GM12878 (cell line): ENCODE data around the gene CREB5.

Experiments used
- CTCF ChIP-seq, 3 experiments: IDR thresholded peaks in 2 of 3; conservative IDR thresholded peaks in 1 of 3; 2 replicates each; pipeline ENCODE4 v1.5.1; 2011; ENCODE audit warnings: low read depth in 3 of 3, low read length in 3 of 3, mild to moderate bottlenecking in 3 of 3, control low read depth in 2 of 3, moderate library complexity in 2 of 3, inconsistent platforms in 1 of 3, mixed read lengths in 1 of 3; ENCODE audit not compliant: control insufficient read depth in 2 of 3, insufficient read depth in 1 of 3; ENCODE audit errors: extremely low read depth in 1 of 3
- EZH2 ChIP-seq: IDR thresholded peaks from 2 replicates; pipeline ENCODE4 v1.6.1; 2012; ENCODE audit warnings: low read depth, mild to moderate bottlenecking, control low read depth, inconsistent platforms, low read length, borderline replicate concordance; ENCODE audit not compliant: control insufficient read depth
- JUND ChIP-seq: IDR thresholded peaks from 2 replicates; pipeline ENCODE4 v1.6.1; 2012; ENCODE audit warnings: low read depth, mild to moderate bottlenecking, low read length, improper control_type of control experiment, moderate library complexity
- MTA3 ChIP-seq: IDR thresholded peaks from 2 replicates; pipeline ENCODE4 v1.6.1; 2012; ENCODE audit warnings: low read length, inconsistent platforms, borderline replicate concordance
- POLR2AphosphoS5 ChIP-seq: IDR thresholded peaks from 2 replicates; pipeline ENCODE4 v1.6.1; 2011; ENCODE audit warnings: mild to moderate bottlenecking, low read length, inconsistent platforms
- TCF3 ChIP-seq: IDR thresholded peaks from 2 replicates; pipeline ENCODE4 v1.6.1; 2012; ENCODE audit warnings: low read depth, mild to moderate bottlenecking, low read length, borderline replicate concordance; ENCODE audit not compliant: insufficient read depth
- YY1 ChIP-seq: IDR thresholded peaks from 2 replicates; pipeline ENCODE4 v1.6.1; 2011; ENCODE audit warnings: low read depth, mild to moderate bottlenecking, low read length
- TF ChIP-seq, protein P1 (sequence below): IDR thresholded peaks from 2 replicates; pipeline ENCODE4 v1.6.1; 2012; ENCODE audit warnings: low read depth, low read length, improper control_type of control experiment

DNA sequence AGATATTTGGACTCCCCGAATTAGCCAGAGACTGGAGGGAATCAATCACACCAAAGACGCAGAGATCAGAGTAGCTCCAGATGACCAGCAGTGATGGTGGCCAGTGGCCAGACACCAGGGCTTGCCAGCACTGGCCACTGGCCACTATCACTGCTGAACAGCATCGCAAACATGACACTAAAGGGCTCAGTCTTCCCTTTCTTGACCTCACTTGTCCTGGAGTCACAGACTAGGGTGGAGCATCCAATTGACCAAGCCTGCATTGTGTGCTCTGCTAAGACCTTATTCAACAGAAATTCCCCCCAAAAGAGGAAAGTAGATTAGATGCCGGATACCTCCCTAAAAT, 234.7 kb downstream of the CREB5 start:
- TF ChIP-seq, protein P1, sequence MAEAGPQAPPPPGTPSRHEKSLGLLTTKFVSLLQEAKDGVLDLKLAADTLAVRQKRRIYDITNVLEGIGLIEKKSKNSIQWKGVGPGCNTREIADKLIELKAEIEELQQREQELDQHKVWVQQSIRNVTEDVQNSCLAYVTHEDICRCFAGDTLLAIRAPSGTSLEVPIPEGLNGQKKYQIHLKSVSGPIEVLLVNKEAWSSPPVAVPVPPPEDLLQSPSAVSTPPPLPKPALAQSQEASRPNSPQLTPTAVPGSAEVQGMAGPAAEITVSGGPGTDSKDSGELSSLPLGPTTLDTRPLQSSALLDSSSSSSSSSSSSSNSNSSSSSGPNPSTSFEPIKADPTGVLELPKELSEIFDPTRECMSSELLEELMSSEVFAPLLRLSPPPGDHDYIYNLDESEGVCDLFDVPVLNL: no peak
- no peak for TF ChIP-seq EZH2
- no peak for TF ChIP-seq CTCF (IDR thresholded peaks at IDR 0.05 in 2 of 3, conservative IDR thresholded peaks at IDR 0.05 in 1 of 3; ENCODE audit: control insufficient read depth in 2 of 3, extremely low read depth in 1 of 3, insufficient read depth in 1 of 3, low read depth in 3 of 3, low read length in 3 of 3)
- no peak for TF ChIP-seq TCF3
- TF ChIP-seq POLR2AphosphoS5: no peak
- TF ChIP-seq MTA3: no peak
- no peak for TF ChIP-seq YY1
- no peak for TF ChIP-seq JUND
